T-helper 2 cell treated with Interferon-gamma antibody and Interleukin-4, amounts not matched to agents 5 μg/mL and 100 μg/mL, for 36 hours (primary cell): ENCODE measurements around the gene CNTFR.

Source experiments
- DNase-seq: peaks from one replicate; pipeline ENCODE4 v3.0.0; 2021; ENCODE audit warnings: low spot score
- H3K27ac Mint-ChIP-seq: one replicate; pipeline ENCODE4 v1.8.0; 2021; ENCODE audit warnings: mild to moderate bottlenecking, mixed read lengths
- H3K27me3 Mint-ChIP-seq: one replicate; pipeline ENCODE4 v1.8.0; 2021; ENCODE audit warnings: low read depth, mixed read lengths
- H3K36me3 Mint-ChIP-seq: one replicate; pipeline ENCODE4 v1.8.0; 2021; ENCODE audit warnings: low read depth, mixed read lengths
- H3K4me1 Mint-ChIP-seq: one replicate; pipeline ENCODE4 v1.8.0; 2021; ENCODE audit warnings: low read depth, mixed read lengths
- H3K4me3 Mint-ChIP-seq: one replicate; pipeline ENCODE4 v1.8.0; 2022; ENCODE audit warnings: mild to moderate bottlenecking, moderate library complexity, mixed read lengths
- H3K9me3 Mint-ChIP-seq: one replicate; pipeline ENCODE4 v1.8.0; 2021; ENCODE audit warnings: mixed read lengths

Gene CNTFR

GRCh38 chr9:34552986-34553385, 36.5 kb downstream of the CNTFR start:
- no peak for DNase-seq
- H3K36me3 Mint-ChIP-seq, result no peaks in the 10 kb centered on the region
- no peaks in the 10 kb centered on the region for H3K9me3 Mint-ChIP-seq
- no peaks in the 10 kb centered on the region for H3K4me1 Mint-ChIP-seq
- H3K27ac Mint-ChIP-seq, result no peak overlapping the region
- peaks cover 4% of the 10 kb centered on the region for H3K27me3 Mint-ChIP-seq
- no peak overlapping the region for H3K4me3 Mint-ChIP-seq

- Mint-ChIP-seq H3K9me3 (no peaks in the 10 kb centered on the region), H3K4me3 (no peak overlapping the region), H3K36me3 (no peaks in the 10 kb centered on the region), H3K27ac (no peak overlapping the region), H3K4me1 (no peaks in the 10 kb centered on the region), H3K27me3 (peaks cover 4% of the 10 kb centered on the region)
- DNase-seq, result no peak
Measured at GRCh38 chr9:34552606-34552981, 36.9 kb downstream of the CNTFR start.

GRCh38 chr9:34551751-34552605, 37.5 kb downstream of the CNTFR start:
- no peaks in the 10 kb centered on the region for H3K4me1 Mint-ChIP-seq
- no peaks in the 10 kb centered on the region for H3K36me3 Mint-ChIP-seq
- no peak for DNase-seq

GRCh38 chr9:34550681-34551270, 38.7 kb downstream of the CNTFR start:
- Mint-ChIP-seq H3K27ac (no peak overlapping the region), H3K36me3 (no peaks in the 10 kb centered on the region), H3K4me1 (no peaks in the 10 kb centered on the region), H3K4me3 (no peak overlapping the region), H3K27me3 (peaks cover 6% of the 10 kb centered on the region), H3K9me3 (no peaks in the 10 kb centered on the region)
- no peak for DNase-seq

More at GRCh38 chr9:34551751-34552605, 37.5 kb downstream of the CNTFR start:
- Mint-ChIP-seq H3K9me3 (no peaks in the 10 kb centered on the region), H3K27me3 (peaks cover 5% of the 10 kb centered on the region), H3K4me3 (no peak overlapping the region), H3K27ac (no peak overlapping the region)

- H3K9me3 Mint-ChIP-seq, result no peaks in the 10 kb centered on the region
- H3K27me3 Mint-ChIP-seq, result peaks cover 8% of the 10 kb centered on the region
- no peaks in the 10 kb centered on the region for H3K4me1 Mint-ChIP-seq
- H3K4me3 Mint-ChIP-seq, result no peak overlapping the region
- H3K36me3 Mint-ChIP-seq, result no peaks in the 10 kb centered on the region
- no peak for DNase-seq
- no peak overlapping the region for H3K27ac Mint-ChIP-seq
Measured at GRCh38 chr9:34550016-34550680, 39.4 kb downstream of the CNTFR start.

- Mint-ChIP-seq H3K27me3 (peaks cover 12% of the 10 kb centered on the region), H3K36me3 (no peaks in the 10 kb centered on the region), H3K4me1 (no peaks in the 10 kb centered on the region), H3K4me3 (no peak overlapping the region), H3K27ac (no peak overlapping the region), H3K9me3 (no peaks in the 10 kb centered on the region)
- no peak for DNase-seq
Measured at GRCh38 chr9:34549407-34549732, 40.2 kb downstream of the CNTFR start.

GRCh38 chr9:34547960-34548611, 41.4 kb downstream of the CNTFR start:
- peaks cover 13% of the 10 kb centered on the region for H3K27me3 Mint-ChIP-seq
- H3K9me3 Mint-ChIP-seq, result no peaks in the 10 kb centered on the region
- no peak for DNase-seq

GRCh38 chr9:34546834-34547827, 42.4 kb downstream of the CNTFR start:
- Mint-ChIP-seq H3K36me3 (no peaks in the 10 kb centered on the region), H3K9me3 (no peaks in the 10 kb centered on the region)

More at GRCh38 chr9:34547960-34548611, 41.4 kb downstream of the CNTFR start:
- H3K4me3 Mint-ChIP-seq, result no peak overlapping the region
- no peaks in the 10 kb centered on the region for H3K4me1 Mint-ChIP-seq
- H3K27ac Mint-ChIP-seq, result no peak overlapping the region
- H3K36me3 Mint-ChIP-seq, result no peaks in the 10 kb centered on the region

GRCh38 chr9:34546102-34546833, 43.3 kb downstream of the CNTFR start:
- Mint-ChIP-seq H3K27me3 (peaks cover 13% of the 10 kb centered on the region), H3K4me3 (no peak overlapping the region), H3K27ac (no peak overlapping the region), H3K36me3 (no peaks in the 10 kb centered on the region), H3K9me3 (no peaks in the 10 kb centered on the region), H3K4me1 (no peaks in the 10 kb centered on the region)
- DNase-seq, result no peak

More at GRCh38 chr9:34546834-34547827, 42.4 kb downstream of the CNTFR start:
- Mint-ChIP-seq H3K4me3 (no peak overlapping the region), H3K27me3 (peaks cover 13% of the 10 kb centered on the region), H3K27ac (no peak overlapping the region), H3K4me1 (no peaks in the 10 kb centered on the region)
- peak; percentile 39 for DNase-seq

GRCh38 chr9:34545497-34545896, 44.0 kb downstream of the CNTFR start:
- H3K4me3 Mint-ChIP-seq, result no peak overlapping the region
- no peaks in the 10 kb centered on the region for H3K36me3 Mint-ChIP-seq
- no peaks in the 10 kb centered on the region for H3K9me3 Mint-ChIP-seq
- H3K27ac Mint-ChIP-seq, result no peak overlapping the region
- H3K27me3 Mint-ChIP-seq, result peaks cover 13% of the 10 kb centered on the region
- H3K4me1 Mint-ChIP-seq, result no peaks in the 10 kb centered on the region
- DNase-seq, result no peak

- Mint-ChIP-seq H3K36me3 (no peaks in the 10 kb centered on the region), H3K27me3 (peaks cover 13% of the 10 kb centered on the region), H3K4me1 (no peaks in the 10 kb centered on the region), H3K27ac (no peak overlapping the region), H3K9me3 (no peaks in the 10 kb centered on the region), H3K4me3 (no peak overlapping the region)
- DNase-seq, result no peak
Measured at GRCh38 chr9:34544035-34544434, 45.5 kb downstream of the CNTFR start.

GRCh38 chr9:34541540-34541939, 48.0 kb downstream of the CNTFR start:
- Mint-ChIP-seq H3K4me3 (no peak overlapping the region), H3K4me1 (no peaks in the 10 kb centered on the region)

More at GRCh38 chr9:34541540-34541939, 48.0 kb downstream of the CNTFR start:
- Mint-ChIP-seq H3K9me3 (no peaks in the 10 kb centered on the region), H3K27ac (no peak overlapping the region), H3K27me3 (peaks cover 12% of the 10 kb centered on the region), H3K36me3 (no peaks in the 10 kb centered on the region)
- DNase-seq, result no peak
